HG03060 (cell line): ENCODE results near the gene CTNS.
"Not testable (repeated sequence)": the region's sequence is repeated elsewhere in the genome, so short reads cannot be mapped to it uniquely, and the experiment has no call there.

Experiments
- ATAC-seq: cut with Tn5 transposase; IDR thresholded peaks from one replicate; pipeline ENCODE4 v1.9.1; 2021; ENCODE audit warnings: low read depth, moderate number of reproducible peaks; ENCODE audit not compliant: unreplicated experiment

The CTNS gene

GRCh38 chr17:3681565-3681964 lies 45.0 kb downstream of the CTNS start:
- no peak for ATAC-seq

GRCh38 chr17:3682033-3682432 lies 45.5 kb downstream of the CTNS start:
- ATAC-seq: no peak

GRCh38 chr17:3683054-3683511 lies 46.5 kb downstream of the CTNS start:
- ATAC-seq: no peak

GRCh38 chr17:3685174-3685573 lies 48.6 kb downstream of the CTNS start:
- ATAC-seq: no peak

GRCh38 chr17:3688027-3688553 lies 51.5 kb downstream of the CTNS start:
- ATAC-seq: no peak

GRCh38 chr17:3688852-3689261 lies 52.3 kb downstream of the CTNS start:
- no peak for ATAC-seq

GRCh38 chr17:3689262-3690093 lies 52.9 kb downstream of the CTNS start:
- no peak for ATAC-seq

- ATAC-seq: no peak
These were observed 53.6 kb downstream of the CTNS start for GRCh38 chr17:3690094-3690715.

GRCh38 chr17:3691617-3692067 lies 55.1 kb downstream of the CTNS start:
- no peak for ATAC-seq

GRCh38 chr17:3692346-3692745 lies 55.8 kb downstream of the CTNS start:
- no peak for ATAC-seq

- ATAC-seq: no peak
These were observed 56.6 kb downstream of the CTNS start for GRCh38 chr17:3693141-3693540.

- ATAC-seq: peak; percentile 44
These were observed 57.3 kb downstream of the CTNS start for GRCh38 chr17:3693829-3694231.

GRCh38 chr17:3695129-3695722 lies 58.7 kb downstream of the CTNS start:
- ATAC-seq: no peak

- ATAC-seq: no peak
These were observed 59.3 kb downstream of the CTNS start, which contains the start of gene P2RX5 for GRCh38 chr17:3695723-3696411. P2RX5 (minus strand) TSS chr17:3696155; CDS start chr17:3696005, 150 bp downstream.

- ATAC-seq: no peak
These were observed 60.5 kb downstream of the CTNS start for GRCh38 chr17:3697103-3697476.

- ATAC-seq: no peak
These were observed 61.6 kb downstream of the CTNS start for GRCh38 chr17:3698139-3698538.

- ATAC-seq: no peak
These were observed 63.4 kb downstream of the CTNS start for GRCh38 chr17:3699951-3700350.

- ATAC-seq: not testable (repeated sequence)
These were observed 65.5 kb downstream of the CTNS start for GRCh38 chr17:3702041-3702539.

- ATAC-seq: no peak
These were observed 68.6 kb downstream of the CTNS start for GRCh38 chr17:3704931-3705717.

GRCh38 chr17:3705718-3705984 lies 69.1 kb downstream of the CTNS start:
- ATAC-seq: not testable (repeated sequence)
